ENCODE data around the gene UNC119.

- no peak for TF ChIP-seq CTCF (IDR thresholded peaks at IDR 0.05)
- no peak for TF ChIP-seq POLR2AphosphoS5 (IDR thresholded peaks at IDR 0.05)
Observed at GRCh38 chr17:28573040-28573380, 20.6 kb upstream of the UNC119 start.
